GM12878 (cell line): ENCODE measurements around the gene C11orf98.

Experiments used
- CTCF ChIP-seq, 3 experiments: IDR thresholded peaks in 2 of 3; conservative IDR thresholded peaks in 1 of 3; 2 replicates each; pipeline ENCODE4 v1.5.1; 2011; ENCODE audit warnings: low read depth in 3 of 3, low read length in 3 of 3, mild to moderate bottlenecking in 3 of 3, control low read depth in 2 of 3, moderate library complexity in 2 of 3, inconsistent platforms in 1 of 3, mixed read lengths in 1 of 3; ENCODE audit not compliant: control insufficient read depth in 2 of 3, insufficient read depth in 1 of 3; ENCODE audit errors: extremely low read depth in 1 of 3
- EED ChIP-seq: sonication (generic); IDR thresholded peaks from 2 replicates; pipeline ENCODE4 v1.6.1; 2016; ENCODE audit warnings: antibody characterized with exemption, low read depth
- EZH2 ChIP-seq: IDR thresholded peaks from 2 replicates; pipeline ENCODE4 v1.6.1; 2012; ENCODE audit warnings: low read depth, mild to moderate bottlenecking, control low read depth, inconsistent platforms, low read length, borderline replicate concordance; ENCODE audit not compliant: control insufficient read depth
- IKZF2 ChIP-seq, 2 experiments: fragments of 450-650 bp; IDR thresholded peaks; 2 replicates each; pipeline ENCODE4 v1.6.1; 2017; ENCODE audit warnings: mild to moderate bottlenecking in 2 of 2, moderate library complexity in 2 of 2
- MEF2A ChIP-seq: IDR thresholded peaks from 2 replicates; pipeline ENCODE4 v1.6.1; 2011; ENCODE audit warnings: low read depth, mild to moderate bottlenecking, low read length, moderate library complexity; ENCODE audit not compliant: insufficient read depth
- POLR2AphosphoS5 ChIP-seq: IDR thresholded peaks from 2 replicates; pipeline ENCODE4 v1.6.1; 2011; ENCODE audit warnings: mild to moderate bottlenecking, low read length, inconsistent platforms
- SPI1 ChIP-seq: IDR thresholded peaks from 2 replicates; pipeline ENCODE4 v1.6.1; 2011; ENCODE audit warnings: low read depth, mild to moderate bottlenecking, low read length, moderate library complexity, borderline replicate concordance; ENCODE audit not compliant: insufficient read depth
- ZBTB33 ChIP-seq: fragments of 450-650 bp; IDR thresholded peaks from 2 replicates; pipeline ENCODE4 v1.6.1; 2017; ENCODE audit warnings: mild to moderate bottlenecking
- TF ChIP-seq, protein P1 (sequence below): IDR thresholded peaks from 2 replicates; pipeline ENCODE4 v1.6.1; 2012; ENCODE audit warnings: low read depth, low read length, improper control_type of control experiment

DNA sequence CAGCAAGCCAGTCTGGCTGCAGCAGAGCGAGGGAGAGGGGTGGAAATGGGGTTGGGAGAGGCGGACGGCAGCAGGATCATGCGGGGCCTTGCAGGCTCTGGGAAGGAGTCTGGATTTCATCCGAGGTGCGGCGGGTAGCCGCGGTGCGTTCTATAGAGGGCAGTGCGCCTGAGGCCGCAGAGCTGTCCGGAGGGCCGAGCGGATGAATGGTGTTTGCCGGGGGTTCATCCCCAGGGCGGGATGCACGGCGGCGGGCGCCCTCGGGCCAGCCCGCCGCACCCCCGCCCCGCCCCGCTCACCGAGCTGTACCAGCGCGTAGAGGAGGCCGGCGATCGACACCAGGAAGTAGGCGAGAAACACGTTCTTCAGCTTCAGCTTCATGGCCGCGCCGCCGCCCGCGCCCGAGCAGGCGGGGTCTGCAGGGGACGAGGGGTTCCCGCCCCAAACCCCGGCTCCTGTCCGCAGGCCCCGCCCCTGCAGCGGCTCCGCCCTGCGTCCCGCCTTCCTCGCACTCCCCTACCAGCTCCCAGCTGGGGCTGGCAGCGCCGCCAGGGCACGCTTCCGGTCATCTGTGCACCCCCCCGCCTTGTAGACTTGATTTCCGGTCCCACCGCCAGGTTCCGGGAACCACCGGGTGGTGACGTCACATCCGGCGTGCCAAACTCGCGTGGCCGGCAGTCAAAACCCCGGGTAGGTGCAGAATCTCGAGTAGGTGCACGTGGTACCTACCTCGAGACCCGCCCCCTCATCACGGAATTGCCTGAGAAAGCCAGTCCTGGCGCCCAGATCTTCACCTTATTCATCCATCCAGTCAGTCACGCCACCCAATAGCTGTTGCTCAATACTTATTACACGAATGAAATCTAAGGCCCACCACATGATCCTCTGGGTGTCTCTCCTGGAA, 43.2 kb downstream of the C11orf98 start, which contains the start of gene B3GAT3:
- 0 out of 2 replicates have a peak, but pooled peaks have one; percentile 1 for TF ChIP-seq SPI1
- TF ChIP-seq POLR2AphosphoS5: peak; percentile 74; the same call in 1 of the 2 replicates
- TF ChIP-seq, protein P1, sequence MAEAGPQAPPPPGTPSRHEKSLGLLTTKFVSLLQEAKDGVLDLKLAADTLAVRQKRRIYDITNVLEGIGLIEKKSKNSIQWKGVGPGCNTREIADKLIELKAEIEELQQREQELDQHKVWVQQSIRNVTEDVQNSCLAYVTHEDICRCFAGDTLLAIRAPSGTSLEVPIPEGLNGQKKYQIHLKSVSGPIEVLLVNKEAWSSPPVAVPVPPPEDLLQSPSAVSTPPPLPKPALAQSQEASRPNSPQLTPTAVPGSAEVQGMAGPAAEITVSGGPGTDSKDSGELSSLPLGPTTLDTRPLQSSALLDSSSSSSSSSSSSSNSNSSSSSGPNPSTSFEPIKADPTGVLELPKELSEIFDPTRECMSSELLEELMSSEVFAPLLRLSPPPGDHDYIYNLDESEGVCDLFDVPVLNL: peak; percentile 25; the same call in 1 of the 2 replicates
- TF ChIP-seq CTCF (IDR thresholded peaks at IDR 0.05 in 2 of 3, conservative IDR thresholded peaks at IDR 0.05 in 1 of 3; ENCODE audit: control insufficient read depth in 2 of 3, extremely low read depth in 1 of 3, insufficient read depth in 1 of 3, low read depth in 3 of 3, low read length in 3 of 3): no peak
- TF ChIP-seq ZBTB33: no peak
- TF ChIP-seq MEF2A: no peak
- TF ChIP-seq EED: peak; percentile 59; the same call in 1 of the 2 replicates
- no peak for TF ChIP-seq EZH2
- no peak; a peak in 1 of 4 replicates for TF ChIP-seq IKZF2 (IDR thresholded peaks at IDR 0.05)
